HG03575 (cell line): ENCODE data around the gene DSP.

Experiments
- ATAC-seq: cut with Tn5 transposase; IDR thresholded peaks from one replicate; pipeline ENCODE4 v1.9.1; 2021; ENCODE audit not compliant: unreplicated experiment, insufficient number of reproducible peaks, low FRiP score; ENCODE audit errors: extremely low read depth

DSP gene

DNA sequence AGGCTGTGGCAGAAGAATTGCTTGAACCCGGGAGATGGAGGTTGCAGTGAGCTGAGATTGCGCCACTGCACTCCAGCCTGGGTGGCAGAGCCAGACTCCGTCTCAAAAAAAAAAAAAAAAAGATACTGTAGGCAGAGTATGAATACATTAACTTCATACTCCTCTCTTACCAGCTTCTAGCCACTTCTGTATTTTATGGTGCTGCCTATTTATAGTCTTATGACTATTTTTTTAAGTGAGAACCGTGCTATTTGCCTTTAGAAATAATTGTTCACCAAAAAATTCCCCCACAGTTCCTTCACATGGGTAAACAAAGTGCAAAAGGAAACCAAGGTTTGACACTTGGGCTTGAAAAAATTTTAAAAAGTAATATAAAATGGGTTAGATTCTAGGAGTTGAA, 47.0 kb downstream of the DSP start:
- ATAC-seq = no peak

DNA sequence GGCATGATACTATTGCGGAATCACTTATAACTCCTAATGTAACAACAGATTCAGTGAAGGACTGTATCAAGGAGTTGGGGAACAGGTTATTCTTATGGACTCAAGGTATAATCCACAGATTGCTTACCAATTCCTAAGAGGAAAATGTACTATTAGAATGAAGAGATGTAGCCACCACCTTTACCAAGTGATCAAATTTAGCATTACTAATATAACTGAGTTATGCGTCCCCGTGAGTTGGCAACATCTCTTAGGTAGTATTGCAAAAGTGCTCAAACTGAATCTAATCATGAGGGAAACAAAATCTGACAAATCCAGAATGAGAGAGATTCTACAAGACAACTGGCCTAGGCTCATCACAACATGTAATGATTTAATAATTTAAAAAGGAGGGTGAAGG, 47.8 kb downstream of the DSP start:
- ATAC-seq = no peak

DNA sequence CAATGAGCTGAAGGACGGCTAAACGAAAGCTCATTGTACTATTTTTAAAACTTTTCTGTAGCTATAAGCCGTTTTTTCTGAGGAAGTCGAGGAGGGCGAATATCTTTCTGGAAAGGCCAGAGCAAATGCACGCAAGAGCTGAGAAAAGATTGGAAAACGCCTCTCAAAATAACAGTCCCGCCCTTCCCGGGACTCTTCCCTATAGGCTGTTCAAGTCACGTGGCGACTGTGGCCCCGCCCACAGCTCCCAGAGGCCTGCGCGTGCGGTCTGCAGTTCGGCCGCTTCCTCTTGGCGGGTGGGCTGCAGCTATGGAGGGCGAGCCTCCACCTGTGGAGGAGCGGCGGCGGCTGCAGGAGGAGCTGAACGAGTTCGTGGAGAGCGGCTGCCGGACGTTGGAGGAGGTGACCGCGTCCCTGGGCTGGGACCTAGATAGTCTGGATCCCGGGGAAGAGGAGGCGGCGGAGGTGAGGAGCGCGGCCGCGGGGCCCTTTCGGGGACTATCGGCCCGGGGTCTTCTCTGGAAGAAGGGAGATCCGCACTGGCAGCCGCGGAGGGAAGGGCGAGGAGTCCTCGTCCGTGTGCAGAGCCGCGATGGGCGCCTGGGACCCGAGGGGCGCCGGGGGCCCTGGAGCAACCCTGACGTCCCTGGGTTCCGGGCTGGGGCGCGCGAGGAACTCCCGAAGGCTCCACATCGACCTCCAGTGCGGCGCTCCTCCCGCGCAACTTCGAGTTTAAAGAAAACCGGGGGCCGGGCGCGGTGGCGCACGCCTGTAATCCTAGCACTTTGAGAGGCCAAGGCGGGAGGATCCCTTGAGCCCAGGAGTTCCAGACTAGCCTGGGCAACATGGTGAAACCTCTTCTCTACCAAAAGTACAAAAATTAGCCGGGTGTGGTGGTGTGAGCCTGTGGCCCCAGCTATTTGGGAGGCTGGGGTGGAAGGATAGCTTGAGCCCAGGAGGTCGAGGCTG, 48.8 kb downstream of the DSP start, which contains the start of gene SNRNP48:
Gene SNRNP48 (plus strand): TSS at position 250 of the 969 bp plus-strand sequence. CDS start 60 bp downstream, at position 310.
- peak; percentile 92 for ATAC-seq

DNA sequence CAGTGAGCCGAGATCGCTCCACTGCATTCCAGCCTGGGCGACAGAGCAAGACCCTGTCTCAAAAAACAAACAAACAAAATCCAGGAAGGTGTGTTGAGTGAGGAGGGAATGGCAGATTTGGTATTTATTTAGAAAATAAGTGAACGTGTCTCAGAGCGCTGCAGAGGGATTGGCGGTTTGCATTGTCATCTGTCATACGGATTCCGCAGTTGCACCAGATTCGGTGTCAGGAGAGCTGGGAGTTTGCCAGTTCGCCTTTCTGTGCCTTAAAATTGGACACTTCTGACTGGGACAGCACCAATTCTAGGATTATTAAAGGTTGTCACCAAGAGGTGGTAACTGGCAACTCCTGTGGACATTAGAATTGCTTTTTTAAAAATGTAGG, 49.4 kb downstream of the DSP start:
- ATAC-seq = no peak

DNA sequence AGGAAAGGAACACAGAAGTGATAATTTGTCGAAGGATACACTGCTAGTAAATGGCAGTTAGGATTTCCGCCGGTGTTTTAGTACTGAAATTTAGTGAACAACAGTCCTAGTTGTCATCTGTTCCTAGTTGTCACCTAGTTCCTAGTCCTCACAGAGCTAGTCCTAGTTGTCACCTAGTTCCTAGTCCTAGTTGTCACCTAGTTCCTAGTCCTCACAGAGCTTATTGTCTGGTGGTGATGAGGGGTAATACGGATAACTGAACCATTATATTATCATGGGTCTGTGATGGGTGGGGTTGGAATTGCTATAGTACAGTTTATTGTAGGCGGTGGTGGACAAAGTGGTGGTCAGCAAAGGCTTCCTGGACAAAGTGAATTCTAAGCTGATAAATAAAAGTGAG, 50.3 kb downstream of the DSP start:
- ATAC-seq = no peak

DNA sequence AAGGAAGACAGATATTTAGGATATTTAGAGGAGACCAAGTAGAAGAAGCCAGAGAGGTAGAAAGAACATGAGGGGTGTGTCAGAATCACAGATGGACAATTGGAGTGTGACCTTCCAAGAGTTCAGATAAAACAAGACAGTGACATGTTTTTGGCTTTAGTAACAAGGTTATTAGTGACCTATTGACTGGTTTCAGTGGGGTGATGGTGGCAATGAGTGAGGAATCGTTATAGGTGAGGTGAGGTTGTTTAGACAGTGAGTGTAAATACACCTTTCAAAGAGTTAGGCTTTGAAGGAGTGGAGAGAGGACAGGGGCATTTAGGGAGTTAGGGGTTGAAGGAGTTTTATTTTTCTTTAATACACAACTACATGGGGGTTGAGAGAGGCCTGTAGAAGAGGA, 51.8 kb downstream of the DSP start:
- ATAC-seq = no peak

DNA sequence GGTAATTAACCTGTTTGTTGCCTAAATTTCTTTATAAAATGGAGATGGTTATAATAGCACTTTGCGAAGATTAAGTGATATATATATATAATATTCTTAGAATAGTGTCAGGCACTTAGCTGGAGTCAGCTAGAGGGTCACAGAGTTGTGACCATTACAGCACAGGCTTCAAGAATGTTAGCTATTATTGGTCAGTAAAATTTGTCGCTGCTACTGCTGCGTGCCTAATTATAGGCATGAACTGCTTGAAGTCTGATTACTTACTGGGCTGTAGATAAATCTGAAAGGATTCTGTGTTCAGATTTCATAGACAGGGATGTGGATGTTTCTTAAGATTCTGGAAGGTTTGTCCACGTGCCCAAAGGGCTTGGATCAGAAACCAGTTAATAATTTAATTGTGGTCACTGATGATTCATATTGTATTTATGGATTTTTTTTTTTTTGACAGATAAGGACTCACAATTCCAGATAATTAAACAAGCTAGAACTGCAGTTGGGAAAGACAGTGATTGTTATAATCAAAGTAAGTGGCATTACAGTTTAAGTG, 53.2 kb downstream of the DSP start:
- no peak for ATAC-seq

DNA sequence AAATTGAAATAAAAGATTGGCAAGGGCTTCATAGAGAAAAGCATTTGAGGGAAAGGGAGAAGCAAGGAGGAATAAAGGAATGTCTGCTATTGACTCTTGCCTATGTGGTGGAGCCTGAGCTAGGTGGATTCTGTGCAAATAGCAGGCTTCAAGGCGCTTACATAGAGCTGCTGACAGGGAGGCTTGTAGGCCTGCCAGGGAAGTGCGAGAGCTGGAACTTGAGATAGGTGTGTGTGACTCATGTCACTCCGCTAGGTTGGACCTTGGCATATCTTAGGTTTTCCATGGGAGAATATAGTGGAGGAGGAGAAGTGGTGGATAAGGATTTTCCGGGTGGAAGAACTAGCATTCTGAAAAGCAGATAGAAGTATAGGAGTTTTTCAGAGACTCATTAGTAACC, 62.5 kb downstream of the DSP start:
- ATAC-seq = no peak

DNA sequence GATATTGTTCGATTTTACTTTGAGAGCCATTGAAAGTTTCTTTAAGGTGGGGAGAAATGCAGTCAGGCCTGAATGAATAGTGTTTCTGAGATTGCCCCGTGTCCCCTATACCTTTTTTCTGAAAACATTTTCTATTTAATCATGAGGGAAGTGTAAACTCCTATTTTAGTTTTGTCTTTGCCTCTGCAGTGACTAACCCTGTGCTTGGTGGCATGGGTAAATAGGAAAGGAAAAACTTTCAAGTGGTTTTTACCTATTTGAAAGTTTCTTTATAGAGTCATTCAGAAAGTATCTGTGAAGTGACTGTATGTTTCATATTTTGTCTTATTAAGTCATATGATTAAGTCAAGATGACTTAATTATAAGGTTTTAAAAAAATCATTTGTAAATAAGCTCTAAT, 63.0 kb downstream of the DSP start:
- ATAC-seq = no peak

DNA sequence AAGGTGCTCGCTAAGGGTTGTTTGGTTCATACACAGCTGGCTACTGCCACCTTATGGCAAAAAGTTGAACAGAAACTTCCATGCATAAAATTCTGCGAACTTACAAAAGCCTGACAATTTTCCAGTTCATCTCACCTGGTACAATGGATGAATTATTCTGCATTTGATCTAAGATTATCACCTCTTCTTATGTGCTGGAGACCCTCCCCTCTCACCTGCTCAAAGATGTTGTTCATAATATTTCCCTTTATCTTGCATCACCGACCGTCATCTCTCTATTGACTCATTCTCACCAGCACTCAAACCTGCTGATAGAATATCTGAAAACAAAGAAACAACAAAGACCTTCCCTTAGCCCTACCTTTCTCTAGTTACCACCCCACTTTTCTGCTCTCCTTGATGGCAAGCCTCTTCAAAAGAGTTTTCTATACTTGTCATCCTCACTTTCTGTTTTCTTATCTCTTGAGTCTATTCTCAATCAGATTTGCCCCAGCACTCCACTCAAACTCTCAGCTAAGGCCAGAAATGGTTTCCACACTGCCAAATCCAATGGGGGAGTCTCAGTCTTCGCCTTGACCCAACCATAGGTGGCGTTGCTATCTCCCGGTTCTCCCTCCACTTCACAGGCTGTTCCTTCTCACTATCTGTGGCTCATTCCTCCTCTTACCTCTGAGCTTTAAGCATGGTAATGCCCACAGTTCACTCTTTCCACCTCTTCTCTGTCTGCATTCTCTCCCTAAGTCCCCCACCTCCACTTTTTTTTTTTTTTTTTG, 74.3 kb downstream of the DSP start:
- ATAC-seq = no peak

DNA sequence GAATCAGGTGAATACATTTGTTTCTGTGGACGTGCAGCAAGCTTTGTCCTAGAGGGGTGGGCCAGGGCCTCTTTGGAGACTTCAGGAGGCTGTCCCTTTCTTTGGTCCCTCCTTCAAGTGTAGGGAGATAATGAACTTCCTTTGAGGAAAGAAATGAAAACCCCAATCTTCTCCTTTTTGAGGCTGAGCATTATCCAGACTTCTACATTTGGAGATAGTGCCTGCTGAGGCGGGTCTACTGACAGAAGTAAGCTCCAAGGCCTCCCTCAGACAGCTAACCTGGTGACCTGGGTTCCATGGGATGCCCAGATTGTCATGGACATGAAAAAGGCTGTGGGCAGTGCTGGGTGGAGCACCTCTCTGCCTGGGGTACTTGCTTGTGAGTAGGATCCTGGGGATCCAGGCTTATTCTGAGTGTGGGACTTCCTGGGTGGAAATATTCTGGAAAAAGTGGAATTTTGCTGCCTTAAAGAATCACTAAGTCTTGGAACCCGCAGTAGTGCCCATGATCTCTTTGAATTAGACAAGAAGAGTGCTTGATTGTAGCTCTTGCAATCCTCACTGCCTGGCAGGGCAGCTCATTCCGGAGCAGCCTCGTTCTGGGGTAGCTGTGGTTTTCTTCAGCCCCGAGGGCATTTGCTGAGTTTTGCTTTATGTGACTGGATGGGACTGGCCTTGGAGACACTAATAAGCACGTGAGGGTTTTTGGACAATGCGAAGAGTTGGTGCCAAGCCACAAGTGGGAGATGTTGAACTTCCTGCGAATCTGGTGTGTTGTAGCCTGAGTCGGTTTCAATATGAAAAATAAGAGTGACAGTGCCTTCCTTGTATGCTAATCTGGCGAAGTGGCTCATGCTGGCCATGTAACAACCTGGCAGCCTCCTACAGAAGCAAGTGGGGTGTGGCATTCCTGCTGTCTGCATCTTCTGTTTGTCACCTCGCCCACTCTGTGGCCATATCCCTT, 76.6 kb downstream of the DSP start:
- no peak for ATAC-seq

DNA sequence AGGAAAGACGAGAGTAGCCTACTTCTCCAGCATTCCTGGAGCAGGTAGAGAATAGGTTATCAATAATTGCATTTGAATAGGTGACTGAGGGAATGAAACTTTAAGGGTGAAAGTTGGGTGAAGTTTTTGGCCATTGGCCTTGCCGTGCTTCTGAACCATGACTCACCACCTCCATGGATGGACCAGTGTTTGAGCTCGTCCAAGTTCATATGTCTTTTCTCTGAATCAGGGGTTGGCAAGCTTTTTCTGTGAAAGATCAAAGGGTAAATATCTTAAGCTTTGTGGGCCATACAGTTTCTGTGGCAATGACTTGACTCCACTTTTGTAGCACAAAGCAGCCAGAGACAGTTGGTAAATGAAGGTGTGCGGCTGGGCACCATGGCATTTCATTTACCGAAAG, 80.3 kb downstream of the DSP start:
- no peak for ATAC-seq

DNA sequence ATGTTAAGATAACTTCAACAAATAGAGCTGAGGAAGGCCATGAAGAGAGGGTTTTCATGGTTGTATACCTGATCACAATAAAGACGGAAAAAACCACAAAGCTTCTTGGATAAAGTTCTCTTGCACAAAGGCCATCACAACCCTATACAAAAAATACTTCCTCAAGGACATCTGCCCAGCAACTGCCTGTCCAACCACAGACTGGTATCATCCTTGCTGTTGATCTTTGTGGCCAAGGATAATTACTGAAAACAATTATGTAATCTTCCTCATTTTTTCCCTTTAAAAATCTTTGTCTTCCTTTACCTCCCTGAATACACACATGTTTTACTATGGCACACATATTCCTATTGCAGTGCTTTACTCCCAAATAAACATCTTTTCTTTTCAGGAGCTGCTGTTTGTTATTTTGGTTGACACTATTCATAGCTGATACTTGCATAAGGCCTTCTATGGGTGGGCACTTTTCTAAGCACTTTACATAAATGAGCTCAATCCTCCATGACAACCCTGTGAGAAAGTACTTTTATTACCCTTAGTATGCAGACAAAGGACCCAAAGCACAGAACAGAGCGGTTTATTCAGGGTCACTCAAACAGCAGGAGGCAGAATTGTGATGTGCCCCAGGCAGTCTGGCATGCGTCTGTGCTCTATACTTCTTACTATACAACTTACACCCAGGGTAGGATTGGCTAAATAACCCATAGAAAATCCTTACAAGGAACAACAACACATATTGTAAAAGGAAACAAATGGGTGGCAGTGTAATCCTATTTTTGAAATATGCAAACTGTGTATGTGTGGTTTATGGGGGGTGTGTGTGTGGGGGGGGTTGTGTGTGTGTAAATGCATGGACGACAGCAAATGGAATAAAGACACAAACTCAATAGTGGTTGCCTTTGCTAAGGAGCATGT, 83.6 kb downstream of the DSP start:
- no peak for ATAC-seq

DNA sequence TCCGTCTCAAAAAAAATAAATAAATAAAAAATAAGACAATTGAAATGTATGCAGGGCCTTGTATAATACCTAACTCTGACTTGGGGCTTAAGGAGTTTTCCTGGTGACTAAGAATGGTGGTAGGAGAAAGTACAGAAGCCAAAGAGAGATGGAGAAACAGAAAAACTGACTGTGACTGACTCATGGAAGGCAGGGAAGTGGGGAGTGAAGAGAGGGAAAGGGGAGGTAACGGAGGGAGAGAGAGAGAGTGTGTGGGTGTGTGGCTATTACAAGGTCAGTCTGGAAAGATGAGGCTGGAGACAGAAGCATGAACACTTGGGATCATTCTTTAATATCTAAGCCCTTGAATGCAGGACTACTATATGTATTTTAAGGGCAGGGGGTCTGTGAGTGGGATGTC, 87.0 kb downstream of the DSP start:
- ATAC-seq = no peak

DNA sequence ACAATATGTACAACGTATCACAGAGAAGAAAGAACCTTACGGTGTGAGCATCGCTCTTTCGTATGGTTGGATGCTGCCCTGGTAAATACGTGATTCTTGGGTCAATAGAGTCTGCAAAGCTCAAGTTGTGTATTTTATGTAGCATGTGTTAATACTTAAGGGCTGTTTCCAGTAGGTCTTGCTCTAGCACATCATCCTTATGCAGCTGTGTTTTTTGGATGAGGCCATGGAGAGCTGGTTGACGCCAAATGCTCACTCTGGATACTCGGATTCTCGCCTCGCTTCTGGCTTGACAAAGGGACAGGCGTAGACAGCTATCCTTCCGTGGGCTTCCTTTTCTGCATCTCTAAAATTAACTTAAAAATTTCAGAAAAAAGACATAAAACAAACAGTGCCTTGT, 87.4 kb downstream of the DSP start:
- ATAC-seq = no peak

DNA sequence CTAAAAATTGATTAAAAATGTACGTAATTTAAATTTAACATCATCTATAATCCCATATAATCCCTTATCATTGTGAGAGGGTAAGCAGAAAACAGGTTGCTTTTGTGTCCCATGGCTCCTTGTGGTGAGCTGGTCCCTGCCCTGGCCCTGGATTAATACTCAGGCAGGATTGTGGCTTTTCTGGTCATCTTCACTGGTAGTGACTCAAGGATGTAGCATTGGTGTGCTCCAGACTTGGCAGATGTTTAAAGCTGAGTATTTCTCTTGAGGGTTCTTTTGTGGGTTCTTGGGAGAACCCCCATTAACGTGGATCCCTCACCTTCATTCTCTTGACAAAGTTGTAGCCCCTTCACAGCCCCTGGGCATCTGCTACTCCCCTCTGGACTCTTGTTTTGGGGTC, 87.8 kb downstream of the DSP start:
- no peak for ATAC-seq

DNA sequence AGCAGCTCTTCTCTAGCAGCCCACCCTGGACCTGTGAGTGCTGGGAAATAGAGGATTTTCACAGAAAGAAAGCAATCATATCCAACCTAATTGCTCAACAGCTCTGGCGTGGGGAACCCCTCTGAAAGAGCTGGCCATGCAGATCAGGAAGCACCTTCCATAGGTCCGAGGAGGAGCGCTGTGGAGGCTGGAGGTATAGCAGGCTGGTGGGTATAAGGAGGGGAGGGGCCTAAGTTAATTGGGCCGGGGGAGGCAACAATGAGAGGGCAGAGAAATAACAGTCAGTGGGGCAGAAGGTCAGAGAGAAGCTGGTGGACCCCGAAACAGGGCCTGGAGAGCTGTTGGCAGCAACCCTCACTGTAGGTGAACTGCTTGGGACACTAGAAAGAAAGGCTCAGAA, 89.3 kb downstream of the DSP start:
- ATAC-seq = no peak

DNA sequence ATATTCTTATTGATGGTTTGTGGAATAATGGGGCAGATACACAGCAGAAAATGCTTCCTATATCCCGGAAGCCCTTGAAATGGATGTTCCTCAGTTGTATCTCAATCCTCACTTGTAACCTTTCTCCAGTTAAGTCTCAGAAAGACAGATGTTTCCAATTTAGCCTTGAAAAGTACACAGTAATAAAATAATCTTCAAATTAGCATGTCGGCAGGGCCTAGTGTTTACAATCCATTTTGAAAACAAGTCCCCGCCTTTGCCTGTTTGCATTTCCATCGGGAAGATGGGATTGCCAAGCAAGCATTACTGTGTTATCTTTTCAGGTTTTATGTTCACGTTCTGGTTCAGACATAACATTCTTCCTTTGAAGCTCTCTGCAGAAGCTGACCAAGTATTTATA, 90.0 kb downstream of the DSP start:
- no peak for ATAC-seq
